ENCODE measurements around the gene TTC5.

TTC5 gene

GRCh38 chr14:20305265-20306078 is at the start of gene TTC5:
Gene TTC5 (minus strand): TSS chr14:20305951. CDS start chr14:20305937, 14 bp downstream.
- TF ChIP-seq CTCF (IDR thresholded peaks at IDR 0.05; ENCODE audit: low read depth, low read length, missing control alignments) = peak; percentile 92
- peak; percentile 73 for DNase-seq (ENCODE audit: low read depth)
- peak within 1 kb of the TSS; percentile 96 for H3K4me3 ChIP-seq (ENCODE audit: low read depth, low read length)

GRCh38 chr14:20350860-20351259 is 45.1 kb upstream of the TTC5 start:
- no peak for DNase-seq (ENCODE audit: low read depth)
- H3K4me3 ChIP-seq (ENCODE audit: low read depth, low read length) = no peak overlapping the region
- no peak for TF ChIP-seq CTCF (IDR thresholded peaks at IDR 0.05; ENCODE audit: low read depth, low read length, missing control alignments)

GRCh38 chr14:20350282-20350681 is 44.5 kb upstream of the TTC5 start:
- no peak overlapping the region for H3K4me3 ChIP-seq (ENCODE audit: low read depth, low read length)
- no peak for DNase-seq (ENCODE audit: low read depth)
- no peak for TF ChIP-seq CTCF (IDR thresholded peaks at IDR 0.05; ENCODE audit: low read depth, low read length, missing control alignments)

- no peak for TF ChIP-seq CTCF (IDR thresholded peaks at IDR 0.05; ENCODE audit: low read depth, low read length, missing control alignments)
- H3K4me3 ChIP-seq (ENCODE audit: low read depth, low read length) = no peak overlapping the region
- no peak for DNase-seq (ENCODE audit: low read depth)
Observed at GRCh38 chr14:20347747-20348146, 42.0 kb upstream of the TTC5 start.

- TF ChIP-seq CTCF (IDR thresholded peaks at IDR 0.05; ENCODE audit: low read depth, low read length, missing control alignments) = no peak
- no peak for DNase-seq (ENCODE audit: low read depth)
- H3K4me3 ChIP-seq (ENCODE audit: low read depth, low read length) = no peak overlapping the region
Observed at GRCh38 chr14:20346713-20347112, 41.0 kb upstream of the TTC5 start.

- DNase-seq (ENCODE audit: low read depth) = no peak
- no peak for TF ChIP-seq CTCF (IDR thresholded peaks at IDR 0.05; ENCODE audit: low read depth, low read length, missing control alignments)
- H3K4me3 ChIP-seq (ENCODE audit: low read depth, low read length) = no peak overlapping the region
Observed at GRCh38 chr14:20345366-20345765, 39.6 kb upstream of the TTC5 start.

GRCh38 chr14:20343862-20344220 is 38.1 kb upstream of the TTC5 start:
- H3K4me3 ChIP-seq (ENCODE audit: low read depth, low read length) = peak overlapping the region; percentile 81
- DNase-seq (ENCODE audit: low read depth) = no peak
- TF ChIP-seq CTCF (IDR thresholded peaks at IDR 0.05; ENCODE audit: low read depth, low read length, missing control alignments) = no peak
